HTR-8/SVneo (cell line): ENCODE results near the gene ARHGEF28.

Experiments used
- DNase-seq: peaks from one replicate; pipeline ENCODE4 v3.0.0; 2011; ENCODE audit warnings: low spot score, mixed read lengths; ENCODE audit not compliant: insufficient read length
- FAIRE-seq: peaks from 2 replicates; lab custom pipeline; 2011; peaks lifted over from hg19 to GRCh38; lab: Jason Lieb, UNC

Gene ARHGEF28

DNA sequence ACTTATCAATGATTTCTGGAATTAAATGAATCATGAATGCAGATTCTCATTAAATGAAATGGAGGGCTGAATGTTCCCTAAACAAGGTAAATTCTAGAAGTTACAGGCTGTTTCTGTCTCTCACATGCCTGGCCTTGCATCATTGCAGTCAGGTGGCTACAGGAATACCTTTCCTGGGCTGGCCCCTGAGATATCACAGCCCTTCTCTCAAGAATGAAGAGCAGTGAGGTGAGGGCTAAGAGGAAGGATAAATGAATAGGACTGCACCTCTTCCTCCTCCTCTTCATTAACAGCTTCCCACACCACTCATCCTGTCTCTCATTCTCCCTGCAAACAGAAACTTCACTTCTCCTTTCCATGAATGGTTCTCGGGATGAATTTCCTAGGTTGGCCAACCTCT, 22.5 kb downstream of the ARHGEF28 start:
- peak; percentile 20 for FAIRE-seq
- DNase-seq = no peak

DNA sequence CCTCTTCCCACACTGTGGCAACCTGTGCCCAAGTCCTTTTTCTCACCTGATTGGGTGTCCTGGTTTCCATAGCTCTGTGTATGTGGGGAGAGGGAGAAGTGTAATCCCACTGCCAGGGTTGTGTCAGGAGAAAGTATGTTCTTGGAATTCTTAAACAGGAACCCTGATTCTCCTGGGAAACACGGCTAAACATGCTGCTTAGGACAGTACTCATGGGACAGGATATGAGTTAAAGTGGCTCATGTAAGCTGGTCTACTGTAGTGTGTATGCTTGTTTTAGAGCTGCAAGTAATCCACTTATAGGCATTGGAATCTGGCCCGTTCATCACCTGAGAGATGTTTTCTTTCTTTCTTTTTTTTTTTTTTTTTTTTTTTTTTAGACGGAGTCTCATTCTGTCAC, 23.9 kb downstream of the ARHGEF28 start:
- FAIRE-seq (no peak), DNase-seq (no peak)

DNA sequence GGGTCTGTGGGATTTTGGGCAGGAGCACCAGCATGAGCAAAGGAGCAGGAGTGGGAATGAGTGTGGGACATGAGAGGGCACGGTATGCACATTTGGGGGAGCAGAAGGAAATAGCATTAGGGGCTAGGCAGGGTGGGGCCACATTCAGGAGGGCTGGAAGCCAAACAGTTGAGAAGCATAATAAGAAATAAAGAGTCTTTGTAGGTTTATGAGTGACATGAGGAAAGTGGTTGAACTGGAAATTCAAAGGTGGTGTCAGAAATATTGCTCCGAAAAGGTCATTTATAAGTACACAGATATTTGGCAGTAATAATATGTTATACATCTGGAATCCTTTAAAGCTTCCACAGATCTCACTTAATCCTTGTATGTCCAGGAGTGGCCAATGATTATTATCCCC, 26.4 kb downstream of the ARHGEF28 start:
- DNase-seq (no peak), FAIRE-seq (no peak)

DNA sequence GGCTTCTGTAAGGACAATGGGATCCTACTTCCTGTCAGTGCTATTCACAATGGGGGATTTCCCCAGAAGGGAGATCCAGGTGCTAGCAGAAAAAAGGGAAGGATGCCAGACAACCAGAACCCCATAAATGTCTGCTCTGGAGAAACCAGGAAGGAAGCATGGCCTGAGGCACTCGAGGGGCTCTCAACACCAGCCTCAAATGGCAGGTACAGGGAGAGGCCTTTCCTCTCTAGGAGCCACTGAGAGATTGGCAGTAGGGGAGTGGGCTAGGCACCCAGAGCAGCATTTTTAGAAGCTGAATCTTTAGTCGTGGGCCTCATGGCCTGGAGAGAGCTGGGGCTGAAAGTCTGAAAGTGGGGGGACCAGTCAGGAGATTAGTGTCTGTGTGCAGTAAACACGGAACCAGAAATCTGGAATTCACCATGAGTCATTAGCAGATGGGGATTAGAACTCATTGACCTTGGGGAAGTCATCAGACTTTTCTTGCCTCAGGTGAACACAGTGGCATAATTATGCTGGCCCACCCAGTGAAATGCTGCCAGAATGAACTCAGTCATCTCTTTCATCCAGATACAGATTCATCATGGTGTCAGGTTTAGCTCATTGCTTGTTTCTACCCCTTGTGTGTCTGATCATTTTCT, 28.3 kb downstream of the ARHGEF28 start:
- peak; percentile 33 for FAIRE-seq
- DNase-seq = no peak

DNA sequence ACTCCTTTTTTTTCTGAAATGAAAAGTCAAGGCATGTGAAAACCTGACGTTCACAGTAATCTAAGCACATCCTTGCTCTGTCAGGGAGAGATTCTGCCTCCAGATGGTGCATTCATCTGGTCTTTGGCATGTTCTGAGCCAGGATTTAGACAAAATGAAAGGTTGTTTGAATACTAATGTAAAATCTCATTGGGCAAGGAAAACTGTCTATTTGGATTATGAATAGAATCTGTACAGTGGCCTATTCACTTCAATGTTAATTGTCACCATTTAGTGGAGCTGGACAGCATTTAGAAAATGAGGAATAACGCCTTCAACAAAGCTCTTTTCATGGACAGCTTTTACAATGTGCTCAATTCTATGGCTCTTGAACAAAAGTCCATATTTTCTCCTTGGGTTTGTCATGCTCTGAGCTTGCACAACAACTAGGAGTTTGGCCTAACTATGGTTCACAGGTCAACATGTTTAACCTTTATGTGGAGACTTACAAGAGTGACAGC, 28.9 kb downstream of the ARHGEF28 start:
- no peak for FAIRE-seq

DNA sequence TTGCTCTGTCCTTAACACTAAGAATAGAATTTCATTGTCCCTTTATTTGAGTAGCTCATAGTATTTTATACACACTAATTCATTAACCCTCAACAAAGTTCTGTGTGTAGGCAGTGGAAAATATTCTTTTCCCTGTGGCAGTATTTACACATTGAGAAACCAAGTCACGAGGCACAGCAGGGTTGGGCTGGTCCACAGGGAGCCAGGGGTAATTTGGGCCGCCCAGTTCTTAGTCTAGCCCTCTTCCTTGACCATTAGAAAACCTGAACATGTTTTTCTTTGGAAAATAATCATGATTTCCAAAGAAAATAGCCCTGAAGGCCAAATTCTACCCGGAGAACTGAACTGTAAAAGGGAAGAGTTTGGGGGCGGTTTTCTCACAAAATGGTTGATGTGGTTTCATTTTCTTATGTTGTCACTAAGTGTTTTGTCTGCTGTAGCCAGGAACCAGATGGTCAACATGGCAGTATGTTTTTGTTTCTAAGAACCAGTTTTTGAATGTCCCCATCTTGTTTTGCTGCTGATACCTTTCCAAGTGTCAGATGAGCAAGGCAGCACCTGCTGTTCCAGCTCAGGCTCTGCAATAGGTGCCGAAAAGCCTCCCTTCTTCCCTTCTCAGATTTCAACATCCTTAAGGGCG, 29.6 kb downstream of the ARHGEF28 start:
- no peak for FAIRE-seq
- no peak for DNase-seq

More for the DNA sequence above, 28.9 kb downstream of the ARHGEF28 start:
- no peak for DNase-seq

DNA sequence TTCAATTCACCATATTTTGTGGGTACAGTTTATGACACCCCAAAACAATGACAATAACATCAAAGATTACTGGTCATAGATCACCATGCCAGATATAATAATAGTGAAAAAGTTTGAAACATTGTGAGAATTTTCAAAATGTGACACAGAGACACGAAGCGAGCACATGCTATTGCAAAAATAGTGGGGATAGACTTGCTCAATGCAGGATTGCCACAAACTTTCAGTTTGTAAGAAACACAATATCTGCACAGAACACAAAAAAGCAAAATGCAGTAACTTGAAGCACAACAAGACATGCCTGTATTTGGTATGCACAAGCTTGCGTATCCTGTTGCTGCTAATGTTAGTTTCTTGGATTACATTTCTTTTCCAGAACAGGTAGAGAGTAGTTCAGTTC, 35.8 kb downstream of the ARHGEF28 start:
- DNase-seq = no peak
- no peak for FAIRE-seq

DNA sequence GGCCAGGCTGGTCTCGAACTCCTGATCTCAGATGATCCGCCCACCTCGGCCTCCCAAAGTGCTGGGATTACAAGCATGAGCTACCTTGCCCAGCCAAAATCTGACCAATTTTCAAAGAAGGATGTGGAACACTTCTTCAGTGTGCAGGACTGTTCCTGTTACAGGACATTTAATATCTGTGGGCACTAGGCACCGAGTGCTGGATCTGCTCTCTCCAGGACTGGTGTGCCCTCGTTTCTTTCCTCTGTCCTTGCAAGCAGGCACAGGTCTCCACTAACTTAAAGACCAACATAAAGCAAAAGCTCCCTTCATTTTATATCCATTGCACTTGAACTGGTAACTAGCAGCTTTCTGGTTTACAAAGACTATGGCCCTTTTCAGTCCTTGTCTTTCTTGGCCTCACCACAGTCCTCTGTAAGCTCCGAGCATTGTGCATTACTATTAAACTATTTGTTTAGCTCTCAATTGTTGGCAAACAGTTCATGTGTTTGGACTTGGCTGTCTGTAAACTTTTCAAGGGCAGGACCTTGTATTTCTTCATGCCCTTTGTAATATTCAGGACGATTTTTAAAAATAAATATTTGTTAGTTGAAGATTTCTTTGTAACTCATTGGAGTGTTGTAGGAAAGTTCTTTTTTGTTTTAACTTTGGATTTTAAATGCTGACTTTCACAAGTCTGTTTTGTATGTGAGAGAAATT, 37.3 kb downstream of the ARHGEF28 start:
- no peak for DNase-seq
- FAIRE-seq = no peak

DNA sequence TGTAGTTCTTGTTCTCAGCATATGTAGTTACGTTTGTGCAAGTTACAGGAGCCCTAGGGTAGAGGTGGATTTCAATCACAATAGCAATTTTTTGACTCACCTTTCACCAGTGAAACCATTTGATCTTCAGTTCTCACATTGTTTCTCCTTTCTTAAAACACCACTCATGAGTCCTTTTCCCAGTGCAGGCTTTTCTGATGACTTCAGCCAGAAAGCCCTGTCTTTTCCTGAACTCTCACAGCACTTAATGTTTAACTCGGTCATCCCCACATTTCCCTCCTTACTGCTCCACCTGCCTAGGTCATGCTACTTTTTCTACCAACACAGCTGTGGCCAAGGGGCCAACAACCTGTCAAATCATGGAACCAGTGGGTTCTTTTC, 37.9 kb downstream of the ARHGEF28 start:
- DNase-seq = no peak
- no peak for FAIRE-seq

DNA sequence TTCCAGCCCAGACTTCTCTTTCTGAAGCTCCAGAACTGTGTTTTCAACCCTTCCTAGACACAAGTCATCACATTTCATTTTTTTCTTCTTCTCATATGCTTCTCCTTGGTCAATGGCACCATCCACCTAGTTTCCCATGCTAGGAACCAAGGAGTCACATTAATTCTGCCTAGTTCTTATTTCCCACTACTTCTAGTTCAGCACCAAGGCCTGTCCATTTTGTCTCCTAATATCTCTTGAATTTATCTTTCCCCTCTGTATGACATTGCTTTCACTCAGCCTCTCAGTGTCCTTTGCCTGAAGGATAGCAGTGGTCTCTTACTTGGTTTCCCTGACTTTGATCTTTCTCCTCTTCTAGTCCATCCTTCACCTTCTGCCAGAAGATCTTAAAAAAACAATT, 38.8 kb downstream of the ARHGEF28 start:
- FAIRE-seq = no peak
- DNase-seq = no peak

DNA sequence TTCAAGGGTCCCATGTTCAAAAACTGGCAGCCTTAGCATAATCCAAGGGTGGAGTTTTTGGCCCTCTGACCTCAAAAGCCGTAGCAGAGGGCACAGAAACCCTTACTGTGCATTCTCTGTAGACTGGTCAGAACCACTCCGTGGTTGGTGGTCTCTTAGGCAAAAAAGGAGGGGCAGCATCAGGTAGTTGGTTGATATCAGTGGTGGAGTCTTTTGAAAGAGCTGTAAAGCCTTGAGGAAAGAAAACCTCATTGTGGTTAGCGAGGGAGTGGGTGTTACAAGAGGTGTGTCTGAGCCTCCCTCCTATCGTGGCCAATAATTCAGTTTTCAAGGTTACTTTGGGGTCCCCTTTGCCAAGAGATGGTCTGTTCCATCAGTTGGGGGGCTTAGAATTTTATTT, 40.9 kb downstream of the ARHGEF28 start:
- FAIRE-seq (no peak), DNase-seq (no peak)

DNA sequence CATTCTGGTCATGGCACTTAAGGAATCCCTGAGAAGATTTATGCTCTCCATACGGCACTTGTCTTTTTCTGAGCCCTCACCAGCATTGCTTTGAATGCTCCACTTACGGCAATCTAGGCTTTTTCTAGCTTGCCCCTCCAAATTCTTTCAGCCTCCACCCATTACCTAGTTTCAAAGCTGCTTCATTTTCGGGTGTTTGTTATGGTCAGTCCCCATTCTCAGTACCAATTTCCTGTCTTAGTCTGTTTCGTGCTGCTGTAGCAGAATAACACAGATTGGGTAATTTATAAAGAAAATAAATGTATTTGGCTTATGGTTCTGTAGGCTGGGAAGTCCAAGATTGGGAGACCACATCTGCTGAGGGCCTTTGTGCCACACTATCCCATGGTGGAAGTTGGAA, 42.0 kb downstream of the ARHGEF28 start:
- FAIRE-seq = no peak
- no peak for DNase-seq

DNA sequence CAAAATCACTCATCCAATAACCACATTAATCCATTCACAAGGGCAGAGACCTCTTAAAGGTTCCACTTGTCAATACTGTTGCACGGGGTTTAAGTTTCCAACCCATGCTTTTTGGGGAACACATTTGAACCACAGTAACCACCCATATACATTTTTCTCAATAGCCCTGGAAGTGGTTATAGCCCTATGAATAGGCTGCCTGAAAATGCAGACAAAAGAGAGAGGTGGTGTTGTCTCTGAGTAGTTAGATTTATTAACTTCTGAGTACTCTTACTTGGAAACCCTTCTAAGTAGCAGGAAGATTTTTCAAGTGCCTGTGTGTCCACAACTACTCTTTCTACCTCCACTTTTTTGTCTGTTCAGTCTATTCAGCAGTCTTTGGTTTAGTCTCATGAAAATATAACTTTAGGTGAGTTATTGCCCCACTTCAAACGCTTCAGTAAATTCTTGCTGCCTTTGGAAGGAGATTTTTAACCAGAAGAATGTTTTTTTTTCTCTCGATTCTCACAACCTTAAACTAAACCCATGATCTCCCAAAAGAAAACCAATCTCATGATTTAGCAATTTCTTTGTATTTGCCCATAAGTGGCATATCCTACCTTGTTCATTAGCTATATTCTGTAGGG, 42.6 kb downstream of the ARHGEF28 start:
- no peak for FAIRE-seq
- DNase-seq = no peak

DNA sequence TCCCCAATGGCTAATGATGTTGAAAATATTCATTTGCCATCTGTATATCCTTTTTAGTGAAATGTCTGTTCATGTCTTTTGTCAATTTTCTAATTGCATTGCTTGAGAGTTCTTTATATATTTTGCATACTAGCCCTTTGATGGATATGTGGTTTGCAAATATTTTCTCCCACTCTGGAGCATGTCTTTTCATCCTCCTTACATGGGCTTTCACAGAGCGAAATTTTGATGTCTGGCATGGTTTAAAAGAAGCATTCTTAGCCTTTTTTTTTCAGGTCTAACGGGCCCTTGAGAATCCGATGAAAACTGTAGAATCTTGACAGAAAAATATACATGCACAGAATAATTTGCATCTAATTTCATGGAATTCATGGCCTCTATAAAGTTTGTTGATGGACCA, 44.7 kb downstream of the ARHGEF28 start:
- DNase-seq = no peak
- no peak for FAIRE-seq

DNA sequence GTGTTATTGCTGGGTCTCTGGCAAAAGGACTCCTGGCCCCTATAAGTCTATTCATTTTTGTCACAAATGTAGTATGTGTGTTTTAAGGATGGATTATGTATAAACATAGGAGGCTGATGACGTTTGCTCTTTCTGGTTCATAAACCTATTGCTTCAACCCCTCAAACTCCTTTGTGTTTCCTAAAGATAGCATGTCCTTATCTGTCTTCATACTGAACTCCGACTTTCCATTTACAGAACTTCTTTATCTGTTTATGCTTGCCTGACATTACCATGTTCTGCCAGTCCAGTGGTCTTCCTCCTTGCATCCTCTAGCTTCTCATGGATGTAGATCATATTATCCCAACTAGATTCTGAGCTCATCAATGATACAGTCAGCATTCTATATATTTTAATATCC, 46.1 kb downstream of the ARHGEF28 start:
- no peak for DNase-seq
- no peak for FAIRE-seq

DNA sequence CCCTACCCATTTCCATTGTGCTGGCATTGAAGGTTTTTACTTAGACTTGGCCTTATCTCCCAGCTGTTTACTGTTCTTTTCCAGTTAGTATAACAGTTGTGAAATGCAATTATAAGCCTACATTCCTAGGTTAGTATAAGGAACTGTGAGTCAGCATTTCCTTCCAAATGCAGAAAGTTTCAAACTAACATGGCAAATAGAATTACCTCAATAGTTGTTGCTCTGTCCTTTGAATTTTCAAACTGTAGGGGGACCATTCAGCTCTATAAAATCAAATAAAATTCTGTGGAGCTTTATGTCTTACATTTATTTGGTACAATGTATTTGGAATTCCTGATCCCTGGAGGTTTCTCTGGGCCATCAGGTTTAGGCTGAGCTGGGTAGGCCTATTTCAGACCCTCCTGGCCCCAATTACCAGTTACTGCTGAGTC, 47.2 kb downstream of the ARHGEF28 start:
- FAIRE-seq (peak; percentile 65), DNase-seq (peak; percentile 40)

DNA sequence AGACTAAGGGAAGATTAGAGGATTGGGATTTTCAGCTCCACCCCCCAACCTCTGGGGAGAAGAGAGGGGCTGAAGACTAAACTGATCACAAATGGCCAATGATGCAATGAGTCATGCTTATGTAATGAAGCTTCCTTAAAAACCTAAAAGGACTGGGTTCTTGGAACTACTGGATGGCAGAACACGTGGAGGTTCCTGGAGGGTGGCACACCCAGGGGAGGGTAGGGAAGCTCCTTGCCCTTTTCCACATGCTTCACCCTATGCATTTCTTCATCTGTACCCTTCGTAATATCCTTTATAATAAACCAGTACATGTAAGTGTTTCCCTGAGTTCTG, 48.6 kb downstream of the ARHGEF28 start:
- DNase-seq = no peak

DNA sequence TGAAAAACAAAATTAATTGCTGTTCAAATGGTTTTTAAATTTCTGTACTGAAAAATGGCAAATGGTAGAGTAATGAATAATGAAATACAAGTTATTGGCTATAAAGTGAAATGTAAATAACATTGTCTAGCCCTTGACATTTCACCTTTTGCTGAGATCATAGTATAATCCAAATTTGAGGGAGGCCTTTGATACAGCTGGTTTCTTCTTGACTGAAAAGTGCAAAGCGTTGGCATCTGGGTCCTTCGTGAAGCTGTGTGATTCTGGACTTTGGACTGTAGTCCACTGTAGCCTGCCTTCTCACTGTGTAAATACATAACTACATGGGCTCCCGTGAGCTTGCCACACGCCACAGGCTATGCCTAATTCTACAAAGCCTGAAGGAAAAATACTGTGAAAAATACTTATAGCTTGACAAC, 52.3 kb downstream of the ARHGEF28 start:
- FAIRE-seq (no peak), DNase-seq (no peak)

More for the DNA sequence above, 48.6 kb downstream of the ARHGEF28 start:
- FAIRE-seq = no peak

DNA sequence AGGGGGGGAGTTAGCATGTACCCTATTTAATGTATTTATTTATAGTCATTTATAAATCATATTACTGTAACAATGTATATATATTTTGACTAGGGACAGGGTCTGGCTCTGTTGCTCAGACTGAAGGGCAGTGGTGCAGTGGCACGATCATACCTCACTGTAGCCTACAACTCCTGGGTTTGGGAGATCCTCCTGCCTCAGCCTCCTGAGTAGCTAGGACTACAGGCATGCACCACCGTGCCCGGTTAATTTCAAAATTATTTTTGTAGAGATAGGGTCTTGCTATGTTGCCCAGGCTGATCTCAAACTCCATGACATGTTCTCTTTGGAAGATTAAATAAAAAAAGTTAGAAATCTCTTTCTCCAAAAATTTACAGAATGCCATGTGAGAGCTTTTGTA, 52.8 kb downstream of the ARHGEF28 start:
- FAIRE-seq = no peak

DNA sequence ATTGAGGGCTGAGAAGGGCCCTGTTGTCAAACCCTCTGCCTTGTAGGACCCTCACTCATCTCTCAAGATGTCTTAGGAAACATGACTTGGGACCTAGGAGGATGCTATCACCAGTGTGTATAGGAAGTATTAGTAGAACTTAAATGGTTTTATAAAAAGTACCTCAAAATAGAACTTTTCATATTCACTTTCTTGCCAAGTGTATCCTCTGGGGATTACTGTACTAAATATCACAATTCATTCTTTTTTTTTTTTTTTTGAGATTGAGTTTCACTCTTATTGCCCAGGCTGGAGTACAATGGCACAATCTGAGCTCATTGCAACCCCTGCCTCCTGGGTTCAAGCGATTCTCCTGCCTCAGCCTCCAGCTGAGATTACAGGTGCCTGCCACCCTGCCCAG, 56.2 kb downstream of the ARHGEF28 start:
- DNase-seq (no peak), FAIRE-seq (no peak)

More for the DNA sequence above, 52.8 kb downstream of the ARHGEF28 start:
- DNase-seq = no peak

DNA sequence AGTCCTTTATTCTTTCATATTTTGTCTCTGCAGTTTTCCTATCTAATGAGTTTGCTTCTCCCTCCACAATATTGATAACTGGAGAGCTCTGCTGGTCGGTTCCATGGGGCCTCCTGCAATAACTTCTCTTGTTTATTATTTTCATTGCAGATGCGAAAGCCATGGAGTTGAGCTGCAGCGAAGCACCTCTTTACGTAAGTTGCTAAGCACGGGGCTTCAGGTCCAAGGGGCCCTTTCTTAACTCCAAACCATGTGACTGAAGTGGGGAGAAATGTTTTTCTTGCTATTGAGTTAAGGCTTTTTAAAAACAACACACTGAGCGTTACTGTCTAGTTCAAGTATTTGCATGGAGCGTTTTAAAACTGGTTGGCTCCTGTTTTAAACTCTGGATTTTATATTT, 58.7 kb downstream of the ARHGEF28 start:
- DNase-seq (no peak), FAIRE-seq (no peak)
